ENCODE results near the gene KCNG4. TPM values are rescaled to one million over a fixed set of nuclear protein-coding genes. Genes with fewer than 3 reads are reported as not detected.

The KCNG4 gene
- total RNA-seq, 4 donors from 2014 or later: not detected

- no peak for TF ChIP-seq POLR2A (IDR thresholded peaks at IDR 0.05)
- TF ChIP-seq, protein P1, sequence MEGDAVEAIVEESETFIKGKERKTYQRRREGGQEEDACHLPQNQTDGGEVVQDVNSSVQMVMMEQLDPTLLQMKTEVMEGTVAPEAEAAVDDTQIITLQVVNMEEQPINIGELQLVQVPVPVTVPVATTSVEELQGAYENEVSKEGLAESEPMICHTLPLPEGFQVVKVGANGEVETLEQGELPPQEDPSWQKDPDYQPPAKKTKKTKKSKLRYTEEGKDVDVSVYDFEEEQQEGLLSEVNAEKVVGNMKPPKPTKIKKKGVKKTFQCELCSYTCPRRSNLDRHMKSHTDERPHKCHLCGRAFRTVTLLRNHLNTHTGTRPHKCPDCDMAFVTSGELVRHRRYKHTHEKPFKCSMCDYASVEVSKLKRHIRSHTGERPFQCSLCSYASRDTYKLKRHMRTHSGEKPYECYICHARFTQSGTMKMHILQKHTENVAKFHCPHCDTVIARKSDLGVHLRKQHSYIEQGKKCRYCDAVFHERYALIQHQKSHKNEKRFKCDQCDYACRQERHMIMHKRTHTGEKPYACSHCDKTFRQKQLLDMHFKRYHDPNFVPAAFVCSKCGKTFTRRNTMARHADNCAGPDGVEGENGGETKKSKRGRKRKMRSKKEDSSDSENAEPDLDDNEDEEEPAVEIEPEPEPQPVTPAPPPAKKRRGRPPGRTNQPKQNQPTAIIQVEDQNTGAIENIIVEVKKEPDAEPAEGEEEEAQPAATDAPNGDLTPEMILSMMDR (IDR thresholded peaks at IDR 0.05): no peak
- H3K27ac ChIP-seq: no peak overlapping the region
- no peak for DNase-seq
- no peak overlapping the region for H3K4me3 ChIP-seq
- H3K9me3 ChIP-seq: no peaks in the 10 kb centered on the region
- H3K36me3 ChIP-seq: no peaks in the 10 kb centered on the region
- no peaks in the 10 kb centered on the region for H3K27me3 ChIP-seq
- intact Hi-C loops (cut with DNase I; ENCODE audit: low total_unique reads): no loop called here
- peaks cover 0 to 4% of the 10 kb centered on the region in 2 donors for H3K4me1 ChIP-seq
These were observed 12.3 kb downstream of the KCNG4 start for GRCh38 chr16:84227548-84227947.

- intact Hi-C loops (cut with DNase I; ENCODE audit: low total_unique reads): no loop called here
- H3K9me3 ChIP-seq: no peaks in the 10 kb centered on the region
- H3K4me3 ChIP-seq: no peak overlapping the region
- no peak for DNase-seq
- no peak overlapping the region for H3K27ac ChIP-seq
- peaks cover 0 to 4% of the 10 kb centered on the region in 2 donors for H3K4me1 ChIP-seq
- no peaks in the 10 kb centered on the region for H3K27me3 ChIP-seq
- TF ChIP-seq, protein P1 (IDR thresholded peaks at IDR 0.05): no peak
- TF ChIP-seq POLR2A (IDR thresholded peaks at IDR 0.05): no peak
- H3K36me3 ChIP-seq: no peaks in the 10 kb centered on the region
These were observed 13.8 kb downstream of the KCNG4 start for GRCh38 chr16:84226026-84226425.

GRCh38 chr16:84225571-84225970, 14.2 kb downstream of the KCNG4 start:
- Histone ChIP-seq H3K27ac (no peak overlapping the region), H3K27me3 (no peaks in the 10 kb centered on the region), H3K9me3 (no peaks in the 10 kb centered on the region), H3K36me3 (no peaks in the 10 kb centered on the region), H3K4me1 (peaks cover 0 to 4% of the 10 kb centered on the region in 2 donors), H3K4me3 (no peak overlapping the region)
- no peak for DNase-seq
- intact Hi-C loops (cut with DNase I; ENCODE audit: low total_unique reads): no loop called here
- TF ChIP-seq POLR2A (IDR thresholded peaks at IDR 0.05): no peak
- TF ChIP-seq, protein P1 (IDR thresholded peaks at IDR 0.05): no peak

GRCh38 chr16:84225126-84225525, 14.7 kb downstream of the KCNG4 start:
- TF ChIP-seq, protein P1 (IDR thresholded peaks at IDR 0.05): no peak
- TF ChIP-seq POLR2A (IDR thresholded peaks at IDR 0.05): no peak
- H3K27ac ChIP-seq: no peak overlapping the region
- no peak for DNase-seq
- H3K4me3 ChIP-seq: no peak overlapping the region
- H3K36me3 ChIP-seq: no peaks in the 10 kb centered on the region
- intact Hi-C loops (cut with DNase I; ENCODE audit: low total_unique reads): no loop called here
- no peaks in the 10 kb centered on the region for H3K27me3 ChIP-seq
- H3K4me1 ChIP-seq: peaks cover 0 to 4% of the 10 kb centered on the region in 2 donors
- H3K9me3 ChIP-seq: no peaks in the 10 kb centered on the region

- no peak overlapping the region for H3K4me3 ChIP-seq
- DNase-seq: no peak
- no peaks in the 10 kb centered on the region for H3K27me3 ChIP-seq
- H3K4me1 ChIP-seq: peaks cover 0 to 4% of the 10 kb centered on the region in 2 donors
- H3K27ac ChIP-seq: no peak overlapping the region
- intact Hi-C loops (cut with DNase I; ENCODE audit: low total_unique reads): no loop called here
- TF ChIP-seq, protein P1 (IDR thresholded peaks at IDR 0.05): no peak
- no peak for TF ChIP-seq POLR2A (IDR thresholded peaks at IDR 0.05)
- no peaks in the 10 kb centered on the region for H3K36me3 ChIP-seq
- H3K9me3 ChIP-seq: no peaks in the 10 kb centered on the region
These were observed 15.3 kb downstream of the KCNG4 start for GRCh38 chr16:84224554-84224953.
